Activated T-cell treated with anti-CD3 and anti-CD28 coated beads, Interleukin-2, amount 50 U/mL, for 24 hours (primary cell): ENCODE measurements around the gene VPS37B.
"Not testable (repeated sequence)": the region's sequence is repeated elsewhere in the genome, so short reads cannot be mapped to it uniquely, and the experiment has no call there.

Source experiments
- DNase-seq: peaks from one replicate; pipeline ENCODE4 v3.0.0-alpha.2; 2020
- H3K27ac Mint-ChIP-seq: 2 replicates; pipeline ENCODE4 v1.8.0; 2020; ENCODE audit warnings: mild to moderate bottlenecking, mixed read lengths
- H3K27me3 Mint-ChIP-seq: 2 replicates; pipeline ENCODE4 v1.8.0; 2020; ENCODE audit warnings: mixed read lengths
- H3K36me3 Mint-ChIP-seq: 2 replicates; pipeline ENCODE4 v1.8.0; 2020; ENCODE audit warnings: low read depth, mixed read lengths
- H3K4me1 Mint-ChIP-seq: 2 replicates; pipeline ENCODE4 v1.8.0; 2020; ENCODE audit warnings: low read depth, mixed read lengths
- H3K4me3 Mint-ChIP-seq: 2 replicates; pipeline ENCODE4 v1.8.0; 2020; ENCODE audit warnings: mild to moderate bottlenecking, moderate library complexity, mixed read lengths
- H3K9me3 Mint-ChIP-seq: 2 replicates; pipeline ENCODE4 v1.8.0; 2020; ENCODE audit warnings: mixed read lengths

Gene VPS37B

DNA sequence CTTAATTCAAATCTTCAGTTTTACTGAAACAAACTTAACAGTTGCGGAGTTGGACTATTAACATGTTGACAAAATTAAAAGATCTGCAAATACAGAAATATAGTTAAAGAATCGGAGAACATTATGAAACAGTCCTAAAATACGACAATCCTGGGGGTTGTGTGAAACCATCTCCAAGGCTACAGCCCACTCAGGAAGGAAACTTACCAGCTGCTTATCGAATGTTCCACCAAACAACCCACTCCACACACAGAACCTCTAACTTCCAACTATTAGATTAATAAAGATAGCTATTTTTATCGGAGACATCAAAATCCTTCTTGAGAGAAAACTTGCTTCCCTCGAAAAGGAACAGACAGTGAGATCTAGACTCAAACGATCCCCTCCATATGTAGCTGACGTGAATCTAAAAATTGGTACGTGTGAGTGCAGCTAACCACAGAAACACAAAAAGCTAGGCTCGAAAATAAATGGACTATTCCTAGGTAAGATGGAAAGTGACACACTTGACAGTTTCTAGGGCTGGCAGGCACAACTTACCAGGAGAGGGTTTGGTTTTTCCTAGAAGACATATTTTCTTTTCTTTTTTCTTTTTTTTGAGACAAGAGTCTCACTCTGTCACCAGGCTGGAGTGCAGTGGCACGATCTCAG, 12.9 kb downstream of the VPS37B start:
- no peak for DNase-seq
- peaks cover 20% of the 10 kb centered on the region for H3K27me3 Mint-ChIP-seq
- peak overlapping the region; percentile 47 for H3K4me3 Mint-ChIP-seq
- peaks cover 93% of the 10 kb centered on the region for H3K4me1 Mint-ChIP-seq
- H3K9me3 Mint-ChIP-seq, result peaks cover 1% of the 10 kb centered on the region
- peaks cover 32% of the 10 kb centered on the region for H3K36me3 Mint-ChIP-seq
- H3K27ac Mint-ChIP-seq, result peak overlapping the region; percentile 55

DNA sequence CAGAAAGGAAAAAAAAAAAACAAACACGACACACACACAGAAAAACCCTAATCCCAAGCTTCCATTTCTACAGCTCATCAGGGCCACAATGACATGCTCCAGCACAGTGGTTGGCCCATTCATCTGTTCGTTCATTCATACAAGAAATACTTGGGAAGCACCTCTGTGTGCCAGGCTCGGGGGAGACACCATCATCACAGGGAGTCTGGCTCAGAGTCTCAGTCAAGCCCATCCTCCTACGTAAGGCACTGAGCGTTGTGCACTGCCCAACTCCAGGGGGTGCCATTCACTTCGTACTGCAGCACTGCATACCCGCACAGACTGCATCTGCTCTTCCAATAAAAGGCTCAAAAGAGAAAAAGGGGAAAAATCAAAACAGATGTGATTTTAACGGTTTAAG, 15.3 kb downstream of the VPS37B start:
- H3K27me3 Mint-ChIP-seq, result peaks cover 27% of the 10 kb centered on the region
- H3K4me3 Mint-ChIP-seq, result no peak overlapping the region
- peaks cover 1% of the 10 kb centered on the region for H3K9me3 Mint-ChIP-seq
- H3K4me1 Mint-ChIP-seq, result peaks cover 94% of the 10 kb centered on the region
- DNase-seq, result peak; percentile 36
- no peak overlapping the region for H3K27ac Mint-ChIP-seq
- H3K36me3 Mint-ChIP-seq, result peaks cover 37% of the 10 kb centered on the region

DNA sequence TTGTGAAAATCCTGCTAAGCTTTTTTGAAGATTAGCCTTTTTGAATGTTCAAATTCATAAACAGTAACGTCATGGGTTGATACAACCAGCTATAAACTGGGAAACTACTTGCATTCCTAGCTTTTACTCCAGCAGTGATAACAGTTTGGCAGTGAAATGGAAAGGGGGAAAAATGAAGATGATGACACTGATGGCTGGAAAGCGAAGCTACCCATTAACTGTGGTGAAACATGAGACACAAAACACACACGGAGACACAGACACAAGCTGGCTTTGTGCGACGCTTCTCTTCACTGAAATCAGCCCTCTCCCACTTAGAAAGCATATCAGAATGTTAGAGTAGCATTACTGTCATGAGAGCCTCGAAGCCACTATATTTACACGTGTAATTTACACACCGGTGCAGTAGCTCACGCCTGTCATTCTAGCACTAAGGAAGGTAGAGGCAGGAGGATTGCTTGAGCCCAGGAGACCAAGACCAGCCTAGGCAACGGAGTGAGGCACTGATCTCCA, 15.7 kb downstream of the VPS37B start:
- peaks cover 97% of the 10 kb centered on the region for H3K4me1 Mint-ChIP-seq
- DNase-seq, result no peak
- H3K4me3 Mint-ChIP-seq, result no peak overlapping the region
- H3K27ac Mint-ChIP-seq, result no peak overlapping the region
- H3K27me3 Mint-ChIP-seq, result peaks cover 27% of the 10 kb centered on the region
- peaks cover 37% of the 10 kb centered on the region for H3K36me3 Mint-ChIP-seq
- peaks cover 1% of the 10 kb centered on the region for H3K9me3 Mint-ChIP-seq

DNA sequence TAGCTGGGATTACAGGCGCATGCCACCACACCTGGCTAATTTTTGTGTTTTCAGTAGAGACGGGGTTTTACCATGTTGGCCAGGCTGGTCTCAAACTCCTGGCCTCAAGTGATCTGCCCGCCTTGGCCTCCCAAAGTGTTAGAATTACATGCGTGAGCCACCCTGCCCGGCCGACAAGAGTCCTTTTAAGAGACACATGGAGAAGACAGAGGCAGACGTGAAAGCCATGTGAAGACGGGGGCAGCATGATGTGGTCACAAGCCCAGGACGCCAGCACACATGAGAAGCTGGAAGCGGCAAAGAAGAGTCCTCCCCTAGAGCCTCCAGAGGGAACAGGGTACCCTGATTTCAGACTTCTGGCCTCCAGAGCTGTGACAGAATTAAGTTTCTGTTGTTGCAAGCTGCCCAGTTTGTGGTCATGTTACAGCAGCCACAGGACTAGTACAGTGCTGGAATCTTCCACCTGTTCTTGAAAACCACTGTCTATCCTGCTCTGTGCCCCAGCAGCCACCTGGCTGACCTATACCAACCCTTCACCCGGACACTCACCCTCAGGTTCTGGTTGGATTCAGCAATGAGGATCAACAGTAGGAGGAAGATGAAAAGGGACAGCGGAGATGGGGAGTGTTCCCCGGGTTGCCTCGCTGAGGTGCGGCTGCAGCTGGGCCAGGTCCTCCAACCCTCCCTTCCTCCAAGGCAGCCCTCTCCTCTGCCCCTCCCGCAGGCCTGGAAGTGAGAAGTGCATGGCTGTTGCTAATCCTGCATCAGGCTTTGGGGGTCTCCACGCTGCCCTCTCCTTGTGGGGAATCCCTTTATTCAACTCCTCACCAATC, 16.9 kb downstream of the VPS37B start:
- Mint-ChIP-seq H3K36me3 (peaks cover 33% of the 10 kb centered on the region), H3K4me1 (peaks cover 93% of the 10 kb centered on the region), H3K27me3 (peaks cover 27% of the 10 kb centered on the region), H3K4me3 (no peak overlapping the region), H3K27ac (no peak overlapping the region), H3K9me3 (peaks cover 1% of the 10 kb centered on the region)
- DNase-seq, result peak; percentile 33

DNA sequence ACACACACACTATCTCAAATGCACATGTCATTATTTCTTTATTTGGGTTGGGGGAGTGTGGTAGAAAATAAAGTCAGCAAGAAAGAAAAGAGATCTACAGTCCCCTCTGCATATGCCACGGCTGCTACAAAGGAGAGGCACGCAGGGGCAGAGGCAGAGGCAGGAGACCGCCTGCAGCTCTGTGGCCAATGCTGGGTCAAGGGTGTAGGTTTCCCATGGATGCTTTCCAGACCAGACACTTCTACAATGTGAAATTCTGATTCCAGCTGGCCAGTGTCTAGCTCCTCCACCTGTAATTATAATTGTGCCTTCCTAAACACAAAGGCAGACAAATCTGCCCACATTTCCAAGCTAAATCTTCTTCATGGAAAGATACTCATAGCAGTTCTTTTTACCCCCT, 19.2 kb downstream of the VPS37B start:
- Mint-ChIP-seq H3K36me3 (peaks cover 32% of the 10 kb centered on the region), H3K27ac (no peak overlapping the region), H3K27me3 (peaks cover 23% of the 10 kb centered on the region), H3K4me1 (peaks cover 93% of the 10 kb centered on the region), H3K4me3 (no peak overlapping the region), H3K9me3 (no peaks in the 10 kb centered on the region)
- DNase-seq, result no peak

DNA sequence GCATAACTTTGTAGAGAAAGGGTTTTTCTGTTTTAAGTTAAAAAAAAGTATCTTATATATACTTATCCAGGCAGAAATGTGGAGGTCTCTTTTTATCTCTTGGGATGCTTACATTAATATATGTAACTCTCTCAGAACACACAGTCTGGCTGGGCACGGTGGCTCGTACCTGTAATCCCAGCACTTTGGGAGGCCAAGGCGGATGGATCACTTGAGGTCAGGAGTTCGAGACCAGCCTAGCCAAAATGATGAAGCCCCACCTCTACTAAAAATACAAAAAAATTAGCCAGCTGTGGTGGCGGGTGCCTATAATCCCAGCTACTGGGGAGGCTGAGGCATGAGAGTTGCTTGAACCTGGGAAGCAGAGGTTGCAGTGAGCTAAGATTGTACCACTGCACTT, 19.6 kb downstream of the VPS37B start:
- DNase-seq, result peak; percentile 26
- Mint-ChIP-seq H3K4me1 (peaks cover 94% of the 10 kb centered on the region), H3K36me3 (peaks cover 33% of the 10 kb centered on the region), H3K27me3 (peaks cover 23% of the 10 kb centered on the region), H3K27ac (peak overlapping the region; percentile 74)
- not testable (repeated sequence) for H3K9me3 Mint-ChIP-seq, H3K4me3 Mint-ChIP-seq

DNA sequence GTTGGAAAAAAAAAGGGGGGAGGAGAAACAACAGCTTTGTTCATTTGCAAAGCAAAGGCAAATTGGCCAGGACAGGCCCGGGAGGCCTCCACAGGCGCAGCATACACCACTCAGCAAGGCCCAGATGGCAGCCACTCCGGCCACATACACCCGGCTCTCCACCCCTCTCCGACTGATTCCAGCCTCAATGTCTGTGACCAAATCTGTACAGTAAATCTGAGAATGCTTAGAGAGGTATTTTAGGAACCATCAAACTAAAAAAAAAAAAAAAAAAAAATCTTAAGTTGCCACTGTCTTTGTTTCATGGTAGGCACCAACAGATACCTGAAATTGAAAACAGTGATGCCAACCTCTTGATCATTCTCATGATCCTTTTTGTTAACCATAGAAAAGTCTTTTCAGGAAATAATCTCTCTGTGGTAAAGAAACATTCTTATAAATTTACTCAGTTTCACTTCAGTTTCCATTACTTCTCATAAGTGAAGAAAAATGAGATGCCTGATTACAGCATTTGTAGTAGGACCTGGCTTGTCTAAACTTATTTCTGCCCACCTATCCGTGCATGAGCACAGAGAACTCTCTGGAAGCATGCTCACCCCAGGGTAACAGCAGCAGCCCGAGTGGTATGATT, 20.2 kb downstream of the VPS37B start:
- Mint-ChIP-seq H3K27me3 (peaks cover 23% of the 10 kb centered on the region), H3K4me1 (peaks cover 94% of the 10 kb centered on the region), H3K27ac (peak overlapping the region; percentile 74), H3K9me3 (no peaks in the 10 kb centered on the region), H3K4me3 (peak overlapping the region; percentile 46), H3K36me3 (peaks cover 36% of the 10 kb centered on the region)
- DNase-seq, result peak; percentile 43

DNA sequence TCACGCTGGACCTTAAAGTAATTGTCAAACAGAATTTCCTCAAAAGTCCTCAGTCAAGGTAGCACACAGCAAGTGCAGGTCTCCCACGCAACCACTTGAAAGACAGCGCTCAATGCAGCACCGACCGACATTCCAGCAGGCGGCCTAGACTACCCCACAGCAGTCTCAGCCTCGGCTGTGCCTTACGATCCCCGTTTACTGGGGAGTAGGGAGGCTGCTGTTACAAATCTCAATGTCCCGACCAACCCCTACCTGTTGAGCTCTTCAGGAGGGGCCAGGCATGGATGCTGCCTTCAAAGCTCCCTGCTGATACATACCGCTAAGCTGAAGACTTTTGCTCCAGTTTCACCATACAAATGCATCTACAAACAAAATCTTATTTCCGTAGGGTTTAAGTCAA, 21.8 kb downstream of the VPS37B start:
- Mint-ChIP-seq H3K4me3 (peak overlapping the region; percentile 3), H3K27ac (peak overlapping the region; percentile 19), H3K27me3 (peaks cover 13% of the 10 kb centered on the region), H3K36me3 (peaks cover 40% of the 10 kb centered on the region), H3K9me3 (no peaks in the 10 kb centered on the region), H3K4me1 (peaks cover 82% of the 10 kb centered on the region)
- DNase-seq, result peak; percentile 69

DNA sequence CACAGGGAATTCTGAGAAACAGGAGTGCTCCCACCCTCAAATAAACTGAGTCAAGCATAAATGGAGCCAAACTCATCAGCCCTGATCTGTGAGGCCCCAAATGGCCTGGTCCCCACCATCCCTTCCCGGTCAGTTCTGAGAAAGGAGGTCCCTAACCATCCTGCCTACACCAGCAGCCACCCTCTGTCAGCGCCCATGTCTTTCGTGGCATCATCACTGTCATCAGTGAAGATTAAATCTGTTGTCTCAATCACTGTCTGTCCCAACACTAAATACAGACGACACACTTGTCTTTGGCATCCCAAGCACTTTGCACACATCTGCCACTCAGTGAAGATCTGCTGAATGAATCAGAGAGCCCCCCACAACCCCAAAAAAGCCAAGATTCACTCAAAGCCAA, 22.4 kb downstream of the VPS37B start:
- DNase-seq, result peak; percentile 30
- peaks cover 76% of the 10 kb centered on the region for H3K4me1 Mint-ChIP-seq
- peaks cover 9% of the 10 kb centered on the region for H3K27me3 Mint-ChIP-seq
- peaks cover 41% of the 10 kb centered on the region for H3K36me3 Mint-ChIP-seq
- no peak overlapping the region for H3K27ac Mint-ChIP-seq
- H3K4me3 Mint-ChIP-seq, result no peak overlapping the region
- no peaks in the 10 kb centered on the region for H3K9me3 Mint-ChIP-seq

DNA sequence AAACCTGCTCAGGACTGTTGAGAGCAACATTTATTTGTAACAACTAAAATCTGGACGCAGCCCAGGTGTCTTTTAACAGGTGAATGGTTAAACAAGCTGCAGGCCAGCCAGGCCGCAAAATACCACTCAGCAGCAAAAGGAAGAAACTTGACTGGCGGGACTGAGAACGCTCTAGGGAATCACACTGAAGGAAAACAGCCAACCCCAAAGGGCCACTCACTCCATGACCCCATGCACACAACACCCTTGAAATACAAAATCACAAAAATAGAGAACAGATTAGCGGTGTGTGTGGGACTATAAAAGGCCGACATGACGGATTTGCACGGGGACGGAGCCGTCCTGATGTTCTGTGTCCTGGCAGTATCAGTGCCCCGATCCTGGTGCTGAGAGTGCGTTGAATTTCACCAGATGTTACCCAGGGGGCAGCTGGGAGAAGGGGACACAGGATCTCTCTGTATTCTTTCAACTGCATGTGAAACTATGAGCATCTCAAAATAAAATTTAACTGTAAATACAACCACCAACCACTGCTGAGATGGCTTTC, 23.0 kb downstream of the VPS37B start:
- Mint-ChIP-seq H3K27ac (no peak overlapping the region), H3K4me1 (peaks cover 70% of the 10 kb centered on the region), H3K9me3 (no peaks in the 10 kb centered on the region), H3K36me3 (peaks cover 45% of the 10 kb centered on the region), H3K4me3 (peak overlapping the region; percentile 51), H3K27me3 (peaks cover 6% of the 10 kb centered on the region)
- DNase-seq, result peak; percentile 27

DNA sequence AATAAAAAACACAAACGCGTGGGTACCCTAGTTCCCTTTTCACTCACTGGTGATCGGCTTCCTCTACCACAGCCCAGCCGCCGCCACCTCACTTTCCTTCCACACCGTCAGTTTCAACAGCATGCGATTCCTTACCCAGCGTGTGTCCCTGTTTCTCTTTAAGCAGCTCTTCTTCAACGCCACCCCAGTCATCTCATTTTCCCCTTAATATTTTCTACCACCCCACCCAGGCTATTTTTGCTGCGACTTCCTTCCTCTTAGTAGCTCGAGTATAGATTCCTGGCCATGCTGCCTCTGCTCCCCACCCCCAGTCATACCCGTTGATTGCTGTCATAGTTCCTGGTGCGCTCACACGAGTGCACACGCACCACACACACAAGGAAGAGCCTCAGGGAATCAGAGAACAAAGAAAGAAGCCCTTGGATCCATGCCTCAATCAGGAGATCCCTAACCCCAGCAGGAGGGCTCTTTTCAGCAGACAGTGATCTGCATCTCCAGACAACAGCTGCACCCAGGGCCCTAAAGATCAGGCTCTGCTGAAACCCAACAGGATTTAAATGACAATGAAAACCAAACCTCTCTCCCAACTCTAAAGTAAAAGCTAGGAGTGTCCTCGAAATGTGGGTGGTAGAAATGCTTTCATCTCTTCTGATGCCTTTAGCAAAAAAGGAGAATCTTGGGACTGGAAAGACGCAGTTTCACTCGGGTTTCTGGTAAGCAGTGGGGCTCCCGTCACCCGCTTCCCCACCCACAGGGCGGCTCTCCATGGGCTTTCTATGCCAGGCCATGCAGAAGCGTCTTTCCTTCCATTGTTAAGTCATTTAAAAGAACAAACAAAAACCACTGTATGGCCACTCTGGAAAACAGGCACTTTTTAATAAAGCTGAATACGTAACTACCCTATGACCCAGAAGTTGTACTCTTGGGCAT, 23.8 kb downstream of the VPS37B start:
- Mint-ChIP-seq H3K9me3 (no peaks in the 10 kb centered on the region), H3K4me1 (peaks cover 63% of the 10 kb centered on the region), H3K27ac (peak overlapping the region; percentile 65), H3K4me3 (peak overlapping the region; percentile 51), H3K27me3 (no peaks in the 10 kb centered on the region), H3K36me3 (peaks cover 47% of the 10 kb centered on the region)
- peak; percentile 74 for DNase-seq

DNA sequence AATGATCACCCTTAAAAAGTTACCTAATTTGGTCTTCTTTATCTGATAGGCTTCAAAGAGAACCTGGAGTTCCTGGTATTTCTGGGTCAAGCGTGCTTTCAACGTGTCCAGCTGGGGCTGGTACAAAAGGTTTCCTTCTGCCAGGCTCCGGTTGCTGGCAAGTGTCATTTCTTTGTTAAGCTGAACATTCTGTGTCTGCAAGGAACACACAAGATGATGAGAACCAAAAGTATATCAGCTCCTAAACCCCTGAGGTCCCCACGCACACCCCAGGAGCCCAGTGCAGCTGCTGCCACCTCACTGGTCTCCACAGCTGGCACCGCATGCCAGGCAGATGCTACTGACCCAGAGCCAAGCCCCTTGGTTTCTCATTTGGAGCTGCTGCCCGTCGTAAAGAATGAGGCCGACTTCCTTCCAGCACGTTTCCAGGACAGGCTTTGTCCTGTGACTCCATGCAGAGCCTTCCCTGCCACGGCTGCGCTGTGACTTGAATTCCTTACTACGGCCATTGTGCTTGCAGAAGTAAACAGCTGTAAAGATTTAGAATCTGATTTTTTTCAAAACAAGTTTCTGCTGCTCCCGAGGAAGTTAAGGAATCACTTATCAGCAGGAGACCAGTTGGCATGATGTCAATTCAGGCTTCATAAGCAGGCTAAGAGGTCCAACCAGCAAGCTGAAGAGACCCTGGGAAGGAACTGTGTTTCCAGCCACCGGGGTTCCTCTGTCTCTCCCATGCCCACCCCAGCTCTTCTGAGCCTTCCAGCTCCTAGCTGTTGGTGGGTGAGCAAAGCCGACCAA, 24.9 kb downstream of the VPS37B start:
- DNase-seq, result peak; percentile 28
- Mint-ChIP-seq H3K27me3 (no peaks in the 10 kb centered on the region), H3K36me3 (peaks cover 57% of the 10 kb centered on the region), H3K4me1 (peaks cover 53% of the 10 kb centered on the region), H3K27ac (peak overlapping the region; percentile 65), H3K9me3 (no peaks in the 10 kb centered on the region), H3K4me3 (peak overlapping the region; percentile 51)

DNA sequence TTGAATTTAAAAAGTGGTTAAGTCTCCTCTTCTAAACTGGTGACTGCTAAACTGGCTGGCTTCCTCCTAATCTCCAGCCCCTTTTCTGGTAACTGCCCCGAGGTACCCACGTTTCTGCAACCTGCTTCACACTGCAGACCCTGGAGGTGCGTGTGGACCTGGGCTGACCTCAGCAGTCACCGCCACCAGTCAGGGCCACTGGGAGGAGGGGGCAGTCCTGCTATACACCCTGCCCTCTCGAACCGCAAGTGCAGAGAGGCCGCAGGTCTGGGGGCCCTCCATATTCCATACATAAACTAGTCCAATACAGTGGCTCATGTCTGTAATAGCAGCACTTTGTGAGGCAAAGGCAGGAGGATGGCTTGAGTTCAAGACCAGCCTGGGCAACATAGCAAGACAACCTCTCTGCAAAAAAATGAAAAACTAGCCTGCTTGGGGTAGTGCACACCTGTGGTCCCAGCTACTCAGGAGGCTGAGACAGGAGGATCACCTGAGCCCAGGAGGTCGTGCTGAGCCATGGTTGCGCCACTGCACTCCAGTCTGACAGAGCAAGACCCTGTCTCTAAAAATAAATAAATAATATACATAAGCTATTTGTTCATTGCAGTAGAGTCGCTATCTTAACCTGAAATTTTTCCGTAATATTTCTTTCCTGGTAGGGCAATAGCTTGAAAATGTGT, 25.6 kb downstream of the VPS37B start:
- H3K9me3 Mint-ChIP-seq, result no peaks in the 10 kb centered on the region
- H3K27ac Mint-ChIP-seq, result no peak overlapping the region
- peaks cover 64% of the 10 kb centered on the region for H3K36me3 Mint-ChIP-seq
- H3K4me3 Mint-ChIP-seq, result no peak overlapping the region
- H3K27me3 Mint-ChIP-seq, result no peaks in the 10 kb centered on the region
- no peak for DNase-seq
- peaks cover 45% of the 10 kb centered on the region for H3K4me1 Mint-ChIP-seq
